ENCODE data around the gene SPSB4.

SPSB4 gene

DNA sequence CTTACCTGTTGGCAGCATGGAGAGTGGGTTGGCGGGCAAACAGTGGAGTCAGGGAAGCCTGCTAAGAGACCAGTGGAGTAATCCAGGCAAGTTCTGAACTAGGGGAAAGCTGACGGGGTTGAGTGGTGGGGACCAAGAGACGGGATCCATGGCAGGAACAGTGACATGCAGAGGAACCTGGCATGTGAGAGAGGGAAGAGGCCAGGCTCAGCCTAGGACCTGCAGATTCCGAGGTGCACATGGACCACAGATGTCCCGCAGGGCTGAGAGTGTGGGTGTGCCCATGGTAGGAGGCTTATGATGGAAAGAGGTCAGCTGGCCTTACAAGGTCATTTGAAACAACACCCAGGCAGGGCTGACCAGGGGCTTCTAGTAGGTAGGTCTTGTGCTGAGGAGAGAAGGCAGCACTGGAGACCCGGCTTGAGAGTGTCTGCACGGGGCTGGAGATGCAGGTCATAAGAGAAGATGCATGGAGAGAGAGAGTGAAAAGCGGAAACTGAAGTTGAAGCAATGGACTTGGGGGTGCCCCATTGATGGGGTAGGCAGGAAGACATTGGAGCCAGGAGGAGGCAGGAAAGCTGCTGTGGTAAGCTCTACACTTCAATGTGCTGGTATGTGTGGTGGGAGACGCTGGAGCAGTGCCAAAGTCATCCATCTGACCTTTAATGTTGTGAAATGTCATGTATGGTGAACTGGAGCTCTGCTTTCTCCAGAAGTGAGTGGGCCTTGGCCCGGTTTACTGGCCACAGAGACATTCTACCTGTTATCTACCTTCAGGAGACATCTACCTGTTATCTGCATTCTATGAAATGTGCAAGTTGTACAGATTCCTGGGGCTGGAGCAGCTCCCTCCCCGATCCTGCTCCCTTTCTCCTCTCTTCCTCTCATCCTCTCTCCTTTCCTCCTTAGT lies 4.6 kb downstream of the SPSB4 start:
- DNase-seq = no peak

DNA sequence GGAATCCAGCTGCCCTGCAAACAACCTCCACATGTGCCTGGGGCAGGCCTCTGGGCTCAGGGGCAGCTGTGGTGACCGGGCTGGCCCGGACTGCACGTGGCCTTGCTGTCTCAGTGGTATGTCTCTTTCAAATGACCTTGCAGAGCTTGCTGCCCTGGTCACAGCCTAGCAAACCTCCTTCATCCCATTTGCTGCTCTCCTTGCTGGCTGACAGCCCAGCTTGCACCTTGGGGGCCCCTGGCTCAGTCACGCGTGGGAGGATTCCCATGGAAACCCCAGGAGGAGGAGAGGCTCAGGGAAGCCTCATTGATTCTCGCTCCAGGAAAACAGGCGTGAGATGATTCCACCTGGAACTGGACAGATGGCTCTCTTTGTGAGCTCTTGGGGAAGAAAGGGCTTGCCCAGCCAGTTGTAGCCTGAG lies 5.6 kb downstream of the SPSB4 start:
- no peak for DNase-seq

DNA sequence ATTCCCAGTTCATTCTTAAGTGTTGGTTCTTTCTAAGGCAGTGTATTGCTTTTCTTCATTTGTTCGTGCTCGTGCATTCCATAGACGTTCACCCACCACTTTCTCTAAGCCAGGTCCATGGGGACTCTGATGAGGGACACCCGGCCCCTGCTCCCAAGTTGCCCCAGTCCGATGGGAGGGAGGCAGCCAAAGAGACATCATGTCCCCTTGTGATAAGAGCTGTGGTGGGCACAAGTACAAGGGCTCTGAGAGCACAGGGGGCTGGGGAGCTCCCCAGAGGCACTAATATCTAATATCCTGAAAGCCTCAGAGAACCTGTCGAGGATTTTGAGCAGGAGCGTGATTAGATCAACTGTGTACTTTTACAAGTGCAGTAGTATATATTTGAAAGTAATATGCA lies 6.3 kb downstream of the SPSB4 start:
- no peak for DNase-seq

GRCh38 chr3:141057946-141058800 lies 7.0 kb downstream of the SPSB4 start:
- no peak for DNase-seq

DNA sequence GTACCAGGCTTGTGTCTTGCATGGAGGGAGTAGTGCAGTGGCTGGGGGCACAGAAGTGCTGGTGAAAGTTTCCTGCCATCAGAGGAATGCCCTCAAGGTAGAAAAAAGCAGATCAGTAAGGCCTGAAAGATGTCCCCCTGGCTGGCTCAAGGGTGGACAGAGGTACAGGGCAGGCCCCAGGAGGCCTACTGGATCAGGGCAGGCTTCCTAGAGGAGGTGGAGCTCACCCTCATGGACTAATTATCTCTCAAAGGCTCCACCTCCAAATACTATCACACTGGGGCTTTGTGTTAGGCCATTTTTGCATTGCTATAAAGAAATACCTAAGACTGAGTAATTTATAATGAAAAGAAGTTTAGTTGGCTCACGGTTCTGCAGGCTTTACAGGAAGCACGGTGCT lies 7.8 kb downstream of the SPSB4 start:
- no peak for DNase-seq

DNA sequence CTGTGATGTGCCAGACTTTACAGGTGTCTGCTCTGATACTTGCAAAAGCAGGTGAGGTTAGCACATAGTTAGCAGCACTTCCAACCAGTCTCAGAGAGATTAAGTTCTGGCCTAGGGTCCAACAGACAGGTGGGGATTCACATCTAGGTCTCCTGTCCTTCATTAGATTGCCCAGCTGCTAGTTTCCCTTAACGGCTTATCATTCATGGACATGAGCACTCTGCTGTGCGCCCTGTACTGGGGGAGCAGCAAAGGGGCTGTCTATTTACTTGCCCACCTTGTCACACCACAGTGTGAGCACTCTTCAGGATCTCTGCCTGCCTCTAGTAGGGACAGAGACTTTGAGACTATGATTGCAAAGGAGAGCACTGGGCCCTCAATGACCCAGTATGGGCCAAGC lies 8.7 kb downstream of the SPSB4 start:
- DNase-seq = no peak

GRCh38 chr3:141060327-141060726 lies 9.2 kb downstream of the SPSB4 start:
- DNase-seq = no peak

- DNase-seq = no peak
These were observed 12.7 kb downstream of the SPSB4 start for GRCh38 chr3:141063831-141064230.

DNA sequence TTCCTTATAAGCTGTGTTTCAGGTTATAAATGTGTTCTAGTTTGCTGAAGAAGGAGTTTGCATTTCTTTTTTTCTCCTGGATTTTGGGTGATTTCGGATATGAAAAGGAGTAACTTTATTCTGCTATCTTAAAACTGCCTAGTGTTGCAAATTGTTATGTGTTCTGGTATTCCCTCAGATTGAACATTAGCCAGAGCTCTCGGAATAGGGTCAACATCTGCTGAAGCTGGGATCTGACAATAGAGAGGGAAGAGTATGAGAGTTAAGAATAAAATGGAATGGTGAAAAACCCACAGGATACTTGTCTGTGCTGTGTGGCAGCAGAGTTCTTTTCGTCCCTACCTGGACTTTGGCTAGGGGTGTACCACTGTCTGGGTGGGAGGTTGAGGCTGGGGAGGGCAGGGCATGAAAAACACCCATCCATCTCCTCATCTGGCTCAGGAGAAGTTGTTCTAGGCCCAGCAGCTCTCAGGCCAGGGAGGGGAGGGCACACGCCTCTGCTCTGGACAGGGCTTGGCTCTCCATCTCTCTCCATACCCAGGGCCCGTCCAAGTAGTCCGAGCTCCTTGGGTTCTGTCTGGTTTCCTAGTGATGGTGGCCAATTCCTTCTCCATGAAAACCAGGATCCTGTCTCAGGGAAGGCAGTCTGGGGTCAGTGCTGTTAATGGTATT lies 13.2 kb downstream of the SPSB4 start:
- DNase-seq = no peak

DNA sequence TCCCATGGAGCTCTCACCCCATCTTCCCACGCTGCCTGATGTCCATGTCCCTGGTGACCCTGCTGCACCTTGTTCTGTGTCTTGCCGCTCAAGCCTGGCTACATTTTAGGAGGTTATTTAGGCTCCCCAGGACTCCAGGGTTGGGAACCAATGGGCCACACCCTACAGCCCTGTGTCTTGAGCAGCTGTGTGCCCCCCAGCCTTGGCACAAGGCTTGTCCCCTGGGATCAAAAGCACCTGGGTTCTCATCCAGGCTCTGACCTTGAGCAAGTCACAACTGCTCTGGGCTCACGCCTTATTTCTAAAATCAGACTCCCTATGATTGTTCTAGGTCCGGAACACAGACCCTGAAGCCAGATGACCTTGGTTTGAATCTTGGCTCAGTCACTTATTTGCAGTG lies 14.1 kb downstream of the SPSB4 start:
- no peak for DNase-seq

DNA sequence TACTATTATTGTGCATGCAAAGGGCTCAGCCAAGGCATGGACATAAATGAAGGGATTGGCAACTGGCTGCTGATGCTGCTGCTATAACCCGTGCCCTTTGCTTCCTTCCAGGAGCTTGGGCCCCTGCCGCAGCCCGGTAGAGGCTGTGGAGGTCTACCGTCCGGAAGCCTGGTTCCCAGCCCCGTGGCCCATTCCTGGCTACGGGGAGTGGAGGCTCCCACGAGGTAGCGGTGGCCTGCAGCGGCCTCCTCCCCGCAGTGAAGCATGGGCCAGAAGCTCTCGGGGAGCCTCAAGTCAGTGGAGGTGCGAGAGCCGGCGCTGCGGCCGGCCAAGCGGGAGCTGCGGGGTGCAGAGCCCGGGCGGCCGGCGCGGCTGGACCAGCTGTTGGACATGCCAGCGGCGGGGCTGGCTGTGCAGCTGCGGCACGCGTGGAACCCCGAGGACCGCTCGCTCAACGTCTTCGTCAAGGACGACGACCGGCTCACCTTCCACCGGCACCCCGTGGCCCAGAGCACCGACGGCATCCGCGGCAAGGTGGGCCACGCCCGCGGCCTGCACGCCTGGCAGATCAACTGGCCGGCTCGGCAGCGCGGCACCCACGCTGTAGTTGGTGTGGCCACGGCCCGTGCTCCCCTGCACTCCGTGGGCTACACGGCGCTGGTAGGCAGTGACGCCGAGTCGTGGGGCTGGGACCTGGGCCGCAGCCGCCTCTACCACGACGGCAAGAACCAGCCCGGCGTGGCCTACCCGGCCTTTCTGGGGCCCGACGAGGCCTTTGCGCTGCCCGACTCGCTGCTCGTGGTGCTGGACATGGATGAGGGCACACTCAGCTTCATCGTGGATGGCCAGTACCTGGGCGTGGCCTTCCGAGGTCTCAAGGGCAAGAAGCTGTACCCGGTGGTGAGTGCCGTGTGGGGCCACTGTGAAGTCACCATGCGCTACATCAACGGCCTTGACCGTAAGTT lies 15.0 kb downstream of the SPSB4 start:
- DNase-seq = no peak

- no peak for DNase-seq
These were observed 16.2 kb downstream of the SPSB4 start for GRCh38 chr3:141067206-141067974.

DNA sequence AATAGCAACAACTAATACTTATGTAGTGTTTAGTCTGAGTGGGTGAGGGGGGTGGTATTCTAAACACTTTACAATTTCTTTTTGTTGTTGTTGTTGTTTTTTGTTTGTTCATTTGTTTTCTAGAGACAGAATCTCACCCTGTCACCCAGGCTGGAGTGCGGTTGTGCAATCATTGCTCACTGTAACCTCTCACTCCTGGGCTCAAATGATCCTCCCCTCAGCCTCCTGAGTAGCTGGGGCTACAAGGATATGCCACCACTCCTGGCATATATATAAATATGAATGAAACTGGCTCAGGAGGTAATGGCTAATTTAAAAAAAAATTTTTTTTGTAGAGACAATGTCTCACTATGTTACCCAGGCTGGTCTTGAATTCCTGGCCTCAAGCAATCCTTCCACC lies 19.1 kb downstream of the SPSB4 start:
- no peak for DNase-seq

- no peak for DNase-seq
These were observed 19.7 kb downstream of the SPSB4 start for GRCh38 chr3:141070727-141071357.

DNA sequence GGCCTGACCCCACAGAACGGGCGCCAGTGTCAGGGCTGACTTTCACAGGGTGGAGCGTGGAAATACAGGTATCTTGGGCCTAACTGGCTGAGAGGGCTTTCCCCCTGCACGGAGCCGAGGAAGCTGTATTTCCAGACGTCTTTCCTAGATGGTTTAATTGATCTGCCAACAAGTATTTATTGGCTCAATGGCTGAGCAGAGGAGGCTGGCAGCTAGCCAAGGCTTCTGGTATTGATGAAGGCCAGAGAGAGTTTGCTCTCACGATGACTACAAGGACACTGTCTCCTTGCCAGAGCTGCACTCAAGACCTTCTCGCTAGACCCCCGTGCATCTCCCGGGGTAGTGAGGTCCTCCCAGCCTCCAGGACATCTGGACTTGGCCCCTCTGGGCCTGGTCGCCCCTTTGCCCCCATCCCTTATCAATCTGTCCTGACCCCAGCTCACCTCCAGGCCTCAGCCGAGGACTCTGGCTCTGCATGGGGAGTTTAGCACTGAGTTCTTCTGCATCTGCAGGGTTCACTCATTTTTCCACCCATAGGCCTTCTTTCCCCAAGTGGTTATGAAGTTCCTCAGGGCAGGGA lies 20.6 kb downstream of the SPSB4 start:
- no peak for DNase-seq

- no peak for DNase-seq
These were observed 21.8 kb downstream of the SPSB4 start for GRCh38 chr3:141072950-141073349.

DNA sequence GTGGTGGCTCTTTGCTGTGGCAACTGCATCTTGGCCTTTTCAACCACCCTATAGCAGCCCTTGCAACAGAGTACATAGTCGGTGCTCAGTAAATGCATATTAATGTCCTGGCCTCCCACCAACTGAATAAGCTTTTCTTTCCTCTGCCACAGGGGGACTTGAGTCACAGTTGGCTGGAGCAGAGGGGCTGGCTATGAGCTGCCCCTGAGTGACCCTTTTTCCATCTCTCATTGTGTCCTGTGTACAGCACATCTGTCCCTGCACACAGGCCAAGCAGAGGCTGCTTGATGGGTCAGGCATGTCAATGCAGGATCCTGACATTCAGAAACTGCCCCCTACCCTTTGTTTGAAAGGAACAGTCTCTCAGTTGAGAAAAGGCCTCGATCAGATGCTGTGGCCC lies 22.4 kb downstream of the SPSB4 start:
- DNase-seq = no peak

DNA sequence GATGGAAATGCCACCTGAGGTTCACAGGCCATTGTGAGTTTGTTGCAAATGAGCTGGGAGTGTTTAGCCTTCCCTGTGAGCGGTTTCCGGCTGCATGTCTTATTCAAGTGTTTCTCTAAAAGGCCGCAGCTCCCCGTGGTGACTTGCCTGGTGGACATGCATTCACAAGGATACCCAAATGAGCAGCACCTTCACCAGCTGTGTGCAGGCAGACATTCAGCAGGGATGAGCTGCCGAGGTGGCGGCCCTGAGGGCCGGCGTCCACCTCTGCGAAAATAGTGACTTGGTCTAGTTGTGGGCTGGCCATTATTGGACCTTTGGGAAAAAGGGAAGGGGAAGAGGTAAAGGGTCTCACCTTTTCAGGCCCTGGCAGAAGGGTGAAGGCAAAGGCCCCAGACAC lies 23.4 kb downstream of the SPSB4 start:
- no peak for DNase-seq

DNA sequence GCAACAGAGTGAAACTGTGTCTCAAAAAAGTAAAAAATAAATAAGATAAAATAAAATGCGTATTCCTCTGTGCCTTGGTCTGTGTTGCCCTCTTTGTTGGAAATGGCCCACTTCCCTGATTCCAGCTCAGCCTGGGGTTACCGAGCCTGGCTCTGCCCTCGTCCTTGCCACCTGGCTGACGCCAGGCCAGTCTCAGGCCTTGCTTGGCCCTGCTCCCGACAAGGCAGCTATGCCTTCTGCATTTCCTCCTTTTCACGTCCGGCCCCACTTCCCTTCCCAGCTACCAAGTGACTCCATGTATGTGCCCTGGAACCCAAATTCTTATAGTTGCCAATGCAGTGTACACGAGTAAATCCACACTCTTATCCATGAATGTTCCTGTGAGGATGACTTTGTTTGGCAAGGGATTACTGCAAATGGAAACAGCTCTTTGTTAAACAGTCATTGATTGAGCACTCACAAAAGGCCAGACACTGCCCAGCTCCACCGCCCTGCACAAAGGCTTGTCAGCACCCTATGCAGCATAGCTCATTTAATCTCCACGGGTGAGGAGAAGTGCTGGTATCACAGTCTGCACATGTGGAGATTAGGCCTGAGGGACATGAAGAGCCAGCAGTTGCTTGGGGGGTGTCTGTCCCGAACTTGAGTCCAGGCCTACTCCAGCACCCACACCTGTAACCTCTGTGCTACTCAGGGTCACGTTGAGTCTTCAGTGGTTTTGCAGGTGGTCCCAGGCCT lies 25.1 kb downstream of the SPSB4 start:
- no peak for DNase-seq

Data from stimulated activated CD4-positive, alpha-beta T cell treated with anti-CD3 and anti-CD28 coated beads, Interleukin-4, amount 100 ng/mL, for 1 hour (primary cell).